Measurements from ENCODE around the gene FAM229A. TPM values are rescaled to one million over a fixed set of nuclear protein-coding genes. Genes with fewer than 3 reads are reported as not detected.

The FAM229A gene
- total and polyA plus RNA-seq, 2 of the 8 experiments (the other 6 are each of a cell fraction or from before 2014, with no cell fraction given): 4.1 to 4.2 TPM

DNA sequence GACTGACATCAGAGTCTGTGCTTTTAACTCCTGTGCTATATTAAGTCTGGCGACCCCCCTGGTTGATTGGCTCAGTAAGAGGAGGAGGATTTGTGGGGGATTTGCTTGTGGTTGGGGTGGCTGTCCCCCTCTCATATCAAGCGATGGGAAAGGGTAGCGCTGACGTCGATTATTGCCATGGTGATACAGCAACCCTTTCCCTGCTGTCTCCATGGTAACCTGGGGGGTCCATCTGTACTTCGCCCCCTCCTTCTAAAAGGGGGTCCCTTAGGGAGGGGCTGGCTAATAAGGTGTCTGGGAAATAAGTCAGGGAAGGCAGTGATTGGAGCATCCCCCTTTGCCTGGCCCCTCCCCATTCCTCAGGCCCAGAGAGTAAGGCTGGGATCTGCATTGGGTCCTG lies 4.7 kb downstream of the FAM229A start:
- Histone ChIP-seq H2BK15ac (ENCODE audit: low read length) (no peak overlapping the region), H3K36me3 (ENCODE audit: control insufficient read depth in 2 of 4, insufficient read depth in 4 of 4, low read length in 3 of 4) (no peaks in the 10 kb centered on the region), H2BK120ac (replicated peaks; ENCODE audit: low read depth, low read length) (no peak overlapping the region), H3K18ac (ENCODE audit: extremely low read depth, low read length) (no peak overlapping the region), H4K91ac (replicated peaks; ENCODE audit: insufficient read length, low read length) (no peak overlapping the region), H3K9ac (replicated peaks in 1 of 4; ENCODE audit: extremely low read depth in 1 of 4, low read depth in 3 of 4, low read length in 3 of 4) (no peak overlapping the region), H3K4me1 (replicated peaks in 1 of 4; ENCODE audit: control insufficient read depth in 3 of 4, insufficient read depth in 4 of 4, low read length in 3 of 4) (peaks cover 0 to 5% (median 4%) of the 10 kb centered on the region in 4 experiments; a peak in 6 of 7 replicates), H2BK20ac (ENCODE audit: low read length) (no peak overlapping the region), H3K4ac (replicated peaks; ENCODE audit: insufficient read length, low read depth, low read length) (no peak overlapping the region), H3K27me3 (replicated peaks in 1 of 4; ENCODE audit: control insufficient read depth in 3 of 4, extremely low read depth in 1 of 4, insufficient read depth in 3 of 4, low read length in 3 of 4) (peaks cover 3 to 24% (median 16%) of the 10 kb centered on the region in 4 experiments), H2AFZ (ENCODE audit: low read length) (no peak overlapping the region), H3K79me1 (ENCODE audit: low read depth, low read length) (no peaks in the 10 kb centered on the region), H3K9me3 (ENCODE audit: insufficient read depth in 2 of 2, low read depth in 1 of 2, low read length in 1 of 2) (no peaks in the 10 kb centered on the region; a peak in 1 of 4 replicates), H2BK12ac (ENCODE audit: low read depth, low read length) (no peak overlapping the region), H4K5ac (ENCODE audit: insufficient read length, low read depth, low read length) (no peak overlapping the region), H3K27ac (ENCODE audit: low read depth, low read length) (no peak overlapping the region), H3K79me2 (ENCODE audit: control insufficient read depth in 1 of 2, insufficient read depth in 2 of 2, low read length in 2 of 2) (no peaks in the 10 kb centered on the region), H2AK5ac (ENCODE audit: low read depth, low read length) (no peak overlapping the region), H3K23me2 (ENCODE audit: low read depth, low read length) (peaks cover 9% of the 10 kb centered on the region; the same call in 1 of the 2 replicates), H3K14ac (ENCODE audit: insufficient read length) (no peak overlapping the region), H3K56ac (replicated peaks; ENCODE audit: insufficient read length, low read depth, low read length) (no peak overlapping the region), H4K8ac (ENCODE audit: extremely low read depth, insufficient read depth, low read length) (no peak overlapping the region), H3K4me2 (ENCODE audit: insufficient read depth in 1 of 2, low read depth in 2 of 2, low read length in 2 of 2) (no peak overlapping the region), H4K20me1 (replicated peaks in 1 of 2; ENCODE audit: control insufficient read depth in 1 of 2, insufficient read depth in 2 of 2, low read length in 2 of 2) (peaks cover 0 to 2% of the 10 kb centered on the region in 2 experiments), H2BK5ac (ENCODE audit: low read depth, low read length) (no peak overlapping the region), H3K4me3 (ENCODE audit: extremely low read depth in 1 of 4, insufficient read depth in 2 of 4, low read depth in 3 of 4, low read length in 4 of 4) (no peak overlapping the region), H3K23ac (ENCODE audit: insufficient read length) (no peak overlapping the region)
- 81% methylated on average over 6 of the region's 6 CpGs; no CpG with 5 or more reads in 1 of the 2 experiments for WGBS, 2 experiments (ENCODE audit: extremely low coverage in 1 of 2, insufficient coverage in 1 of 2, insufficient read length in 1 of 2, insufficient replicate concordance in 2 of 2, low coverage in 1 of 2, low lambda C conversion rate in 2 of 2, missing lambda C conversion rate in 1 of 2)
- DNase-seq (ENCODE audit: low read depth in 1 of 2, low spot score in 2 of 2) (no peak), FAIRE-seq (no peak)
- POLR2A ChIA-PET (ENCODE audit: partially characterized antibody): interaction anchor here (0.6 to 6.8 kb wide), 7 partner anchors 10 to 118 kb away, joined by 3 to 68 read pairs (median 4); partner anchors contain the start of gene BSDC1
- CTCF ChIA-PET (ENCODE audit: partially characterized antibody): no interaction called here
- TF ChIP-seq RXRA (IDR thresholded peaks at IDR 0.05; ENCODE audit: insufficient read depth, low read depth, low read length) (no peak), SP2 (IDR thresholded peaks at IDR 0.05; ENCODE audit: low read length) (no peak), SIN3A (conservative IDR thresholded peaks at IDR 0.05 in 1 of 2, IDR thresholded peaks at IDR 0.05 in 1 of 2; ENCODE audit: low read depth in 1 of 2, low read length in 2 of 2) (no peak), CEBPB (IDR thresholded peaks at IDR 0.05; ENCODE audit: low read depth, low read length) (no peak), YY1 (IDR thresholded peaks at IDR 0.05; ENCODE audit: low read depth, low read length) (no peak), SP1 (IDR thresholded peaks at IDR 0.05; ENCODE audit: low read depth, low read length) (no peak), KDM1A (IDR thresholded peaks at IDR 0.05; ENCODE audit: borderline replicate concordance, low read length) (no peak), POU5F1 (IDR thresholded peaks at IDR 0.05; ENCODE audit: low read depth, low read length) (no peak)
- TF ChIP-seq, protein P1, sequence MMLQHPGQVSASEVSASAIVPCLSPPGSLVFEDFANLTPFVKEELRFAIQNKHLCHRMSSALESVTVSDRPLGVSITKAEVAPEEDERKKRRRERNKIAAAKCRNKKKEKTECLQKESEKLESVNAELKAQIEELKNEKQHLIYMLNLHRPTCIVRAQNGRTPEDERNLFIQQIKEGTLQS (IDR thresholded peaks at IDR 0.05; ENCODE audit: insufficient read depth, low read depth, low read length): no peak
